NCI-H526 (cell line): Measurements from ENCODE around the gene ZNF273.
A peak's percentile ranks its signal among the peaks of the same experiment; 100 is the strongest.

Experiments
- DNase-seq, 2 experiments: peaks; one replicate each; lab custom pipeline; 2025; lab: John Stamatoyannopoulos, UW

Gene ZNF273

DNA sequence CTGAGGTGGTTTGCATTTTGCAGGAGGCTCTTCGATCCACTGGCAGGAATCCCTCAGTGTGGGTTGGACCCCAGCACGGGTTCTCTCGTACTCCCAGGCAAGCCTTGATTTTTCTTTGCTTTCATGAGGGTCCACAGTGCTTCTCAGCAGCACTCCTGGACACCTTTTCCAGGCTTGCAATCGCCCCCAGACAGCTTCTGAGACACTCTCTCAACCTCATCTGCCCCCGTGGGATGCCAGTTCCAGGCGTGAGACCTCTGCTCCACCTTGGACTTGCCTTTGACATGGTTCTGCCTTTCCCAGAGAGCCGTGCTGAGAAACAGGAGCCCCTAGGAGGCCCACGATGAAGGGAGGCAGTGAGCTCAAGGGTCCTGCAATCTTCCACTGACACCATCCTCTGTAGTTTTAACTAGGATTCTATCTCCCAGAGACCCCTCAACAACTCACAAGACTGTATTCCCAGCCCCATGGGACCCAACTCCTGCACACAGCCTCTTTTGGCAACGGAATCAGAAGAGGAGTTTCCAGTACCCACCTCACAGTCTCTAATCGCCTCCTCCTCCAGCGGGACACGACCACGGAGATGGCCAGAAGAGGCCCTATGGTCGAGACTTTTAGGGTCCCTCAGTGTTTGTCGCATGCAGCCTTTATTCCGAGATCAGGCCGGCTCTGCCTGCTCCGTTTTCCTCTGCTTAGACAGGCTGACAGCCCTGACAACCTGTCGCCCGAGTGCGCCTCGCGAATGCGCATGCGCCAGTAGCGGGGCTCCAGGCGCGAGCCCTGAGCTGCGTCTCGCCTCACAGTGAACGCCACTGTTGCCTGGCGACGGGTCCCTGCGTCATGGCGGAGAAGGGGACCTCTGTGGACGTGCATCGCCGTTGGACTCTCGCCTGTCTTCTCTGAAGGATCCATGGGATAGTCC, 26.0 kb upstream of the ZNF273 start:
- peak in 1 of 2 experiments; percentile 30 for DNase-seq

GRCh38 chr7:64877714-64878610, 25.1 kb upstream of the ZNF273 start:
- DNase-seq, result no peak

DNA sequence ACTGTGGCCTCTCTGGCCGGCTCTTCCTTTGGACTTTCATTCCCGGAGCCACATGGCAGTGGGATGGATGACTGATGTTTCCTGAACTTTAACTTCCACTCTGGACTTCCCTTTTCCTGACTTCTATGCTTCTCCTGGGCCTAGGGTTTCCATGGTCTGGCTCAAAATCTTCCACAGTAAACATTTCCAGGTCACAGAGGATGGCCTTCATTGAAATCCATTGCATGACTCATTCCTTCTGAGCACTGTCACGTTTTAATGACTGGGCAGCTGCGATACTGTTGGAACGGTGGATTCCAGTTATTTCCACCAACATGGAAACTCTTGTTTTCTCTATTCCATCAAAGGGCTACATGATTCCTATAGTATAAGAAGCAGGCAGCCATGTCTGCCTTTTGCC, 24.4 kb upstream of the ZNF273 start:
- no peak for DNase-seq

DNA sequence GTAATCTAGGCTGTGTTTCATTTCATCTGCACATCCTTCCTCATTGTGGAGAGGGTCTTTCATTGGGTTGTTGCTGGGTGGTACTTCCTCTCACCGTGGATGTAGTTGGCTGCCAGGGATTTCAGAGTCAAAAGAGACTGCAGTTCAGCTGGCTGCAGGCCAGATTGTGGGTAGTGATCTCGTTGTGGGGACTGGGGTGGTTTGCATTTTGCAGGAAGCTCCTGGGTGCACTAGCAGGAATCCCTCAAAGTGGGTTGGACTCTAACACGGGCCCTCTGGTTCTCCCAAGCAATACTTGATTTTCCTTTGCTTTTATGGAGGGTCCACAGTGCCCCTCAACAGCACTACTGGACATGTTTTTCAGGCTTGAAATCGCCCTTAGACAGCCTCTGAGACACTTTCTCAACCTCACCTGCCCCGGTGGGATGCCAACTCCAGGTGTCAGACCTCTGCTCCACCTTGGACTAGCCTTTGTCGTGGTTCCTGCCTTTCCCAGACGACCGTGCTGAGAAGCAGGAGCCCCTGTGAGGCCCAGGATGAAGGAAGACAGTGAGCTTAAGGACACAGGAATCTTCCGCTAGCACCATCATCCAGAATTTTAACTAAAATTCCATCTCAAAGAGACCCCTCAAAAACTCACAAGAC, 23.9 kb upstream of the ZNF273 start:
- no peak for DNase-seq

DNA sequence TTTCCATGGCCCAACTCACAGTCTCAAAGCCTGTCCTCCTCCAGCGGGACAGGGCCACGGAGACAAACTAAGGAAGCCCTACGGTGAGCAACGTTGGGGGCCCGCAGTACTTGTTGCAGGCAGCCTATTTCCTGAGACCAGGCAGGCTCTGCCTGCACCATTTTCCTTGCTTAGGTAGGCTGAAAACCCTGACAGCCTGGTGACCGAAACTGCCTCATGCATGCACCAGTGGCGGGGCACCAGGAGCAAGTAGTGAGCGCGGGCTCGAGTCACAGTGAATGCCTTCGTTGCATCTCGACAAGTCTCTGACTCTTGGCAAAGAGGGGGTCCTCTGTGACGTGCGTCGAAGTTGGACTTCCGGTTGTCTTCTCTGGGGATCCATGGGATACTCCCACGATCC, 23.3 kb upstream of the ZNF273 start:
- DNase-seq, result no peak

DNA sequence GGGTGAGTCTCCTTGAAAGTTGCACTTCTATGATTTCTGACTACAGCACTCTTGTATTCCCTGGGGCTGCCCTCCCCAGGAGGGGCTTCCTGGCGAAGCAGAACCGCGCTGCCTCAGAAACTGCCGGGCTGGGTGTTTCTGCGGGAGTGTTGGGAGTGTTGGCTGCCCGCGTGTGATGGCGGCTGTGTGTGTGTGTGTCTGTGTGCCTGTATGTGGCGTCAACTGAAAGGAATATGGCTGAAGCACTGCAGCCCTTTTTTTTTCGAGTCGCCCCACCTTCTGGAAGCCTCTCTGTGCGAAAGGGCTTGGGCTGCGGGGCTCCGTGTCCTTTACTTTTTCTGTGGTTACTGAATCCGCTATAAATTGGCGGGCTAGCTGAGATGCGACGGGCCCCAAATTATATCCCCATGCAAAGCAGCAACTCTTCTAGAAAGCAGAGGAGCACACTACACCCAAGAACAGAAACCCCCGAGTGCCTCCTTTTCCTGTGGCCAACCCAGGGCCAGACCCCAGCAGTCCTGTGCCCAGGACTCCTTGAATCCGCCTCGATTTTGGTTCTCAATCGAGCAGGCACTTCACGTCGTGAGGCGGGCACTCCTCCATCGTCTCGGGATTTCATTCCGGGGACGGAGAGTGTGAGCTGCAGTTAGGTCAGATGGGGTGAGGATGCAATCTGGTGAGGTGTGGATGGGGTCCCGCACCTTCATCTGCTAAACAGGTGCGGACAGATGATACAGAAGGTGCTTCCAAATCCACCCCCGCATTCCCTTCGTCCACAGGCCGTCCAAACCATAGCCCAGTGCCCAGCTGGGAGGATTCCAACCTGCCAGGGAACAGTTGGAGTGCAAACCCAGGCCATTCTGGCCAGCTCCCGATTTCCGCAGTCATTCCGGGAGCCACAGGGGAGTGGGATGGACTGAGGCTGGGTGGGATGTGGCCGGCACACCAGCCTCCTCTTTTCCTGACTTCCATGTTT, 22.5 kb upstream of the ZNF273 start:
- no peak for DNase-seq

- no peak for DNase-seq
These were observed 21.4 kb upstream of the ZNF273 start for GRCh38 chr7:64881461-64882287.

DNA sequence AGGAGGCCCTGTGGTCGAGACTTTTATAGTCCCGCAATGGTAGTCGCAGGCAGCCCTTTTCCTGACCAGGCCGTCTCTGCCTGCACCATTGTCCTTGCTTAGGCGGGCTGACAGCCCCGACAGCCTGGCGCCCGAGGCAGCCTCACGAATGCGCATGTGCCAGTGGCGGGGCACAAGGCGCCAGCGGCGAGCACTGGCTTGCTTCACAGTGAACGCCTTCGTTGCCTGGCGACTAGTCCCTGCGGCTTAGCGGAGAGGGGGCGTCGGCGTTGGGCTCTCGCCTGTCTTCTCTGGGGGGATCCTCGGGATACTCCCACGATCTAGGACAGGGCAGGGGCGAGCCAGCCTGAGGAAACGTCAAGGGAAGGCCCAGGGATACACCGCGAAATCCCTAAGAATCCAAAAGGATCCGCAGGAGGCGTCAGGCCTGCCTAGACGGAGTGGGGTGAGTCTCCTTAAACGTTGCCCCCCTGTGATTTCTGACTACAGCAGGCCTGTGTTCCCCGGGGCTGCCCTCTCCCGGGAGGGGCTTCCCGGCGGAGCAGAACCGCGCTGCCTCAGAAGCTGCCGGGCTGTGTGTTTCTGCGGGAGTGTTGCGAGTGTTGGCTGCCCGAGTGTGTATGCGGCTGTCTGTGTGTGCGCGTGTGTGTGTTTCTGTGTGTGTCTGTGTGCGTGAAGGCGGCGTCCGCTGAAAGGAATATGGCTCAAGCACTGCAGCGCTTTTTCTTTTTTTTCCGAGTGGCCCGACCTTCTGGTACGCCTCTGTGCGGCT, 20.5 kb upstream of the ZNF273 start:
- DNase-seq, result peak; percentile 31 to 82

DNA sequence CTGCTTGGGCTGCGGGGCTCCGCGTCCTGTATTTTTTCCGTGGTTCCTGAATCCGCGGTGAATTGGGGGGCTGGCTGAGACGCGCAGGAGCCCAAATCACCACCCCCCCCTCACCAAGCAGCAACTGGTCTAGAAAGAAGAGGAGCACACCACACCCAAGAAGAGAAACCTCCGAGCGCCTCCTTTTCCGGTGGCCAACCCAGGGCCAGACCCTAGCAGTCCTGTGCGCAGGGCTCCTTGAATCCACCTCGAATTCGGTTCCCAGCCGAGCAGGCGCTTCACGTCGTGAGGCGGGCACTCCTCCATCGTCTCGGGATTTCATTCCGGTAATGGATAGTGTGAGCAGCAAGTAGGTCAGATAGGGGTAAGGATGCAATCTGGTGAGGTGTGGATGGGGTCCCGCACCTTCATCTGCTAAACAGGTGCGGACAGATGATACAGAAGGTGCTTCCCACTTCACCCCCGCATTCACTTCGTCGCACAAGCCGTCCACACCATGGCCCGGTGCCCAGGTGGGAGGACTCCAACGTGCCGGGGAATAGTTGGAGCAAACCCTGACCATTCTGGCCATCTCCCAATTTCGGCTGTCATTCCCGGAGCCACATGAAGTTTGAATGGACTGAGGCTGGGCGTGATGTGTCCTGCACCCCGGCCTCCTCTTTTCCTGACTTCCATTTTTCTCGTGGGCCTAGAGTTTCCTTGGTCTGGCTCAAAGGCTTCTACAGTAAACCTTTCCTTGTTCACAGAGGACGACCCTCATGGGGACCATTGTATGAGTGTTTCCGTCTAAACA, 19.8 kb upstream of the ZNF273 start:
- DNase-seq, result peak in 1 of 2 experiments; percentile 26

- DNase-seq, result no peak
These were observed 18.8 kb upstream of the ZNF273 start for GRCh38 chr7:64884085-64884912.

DNA sequence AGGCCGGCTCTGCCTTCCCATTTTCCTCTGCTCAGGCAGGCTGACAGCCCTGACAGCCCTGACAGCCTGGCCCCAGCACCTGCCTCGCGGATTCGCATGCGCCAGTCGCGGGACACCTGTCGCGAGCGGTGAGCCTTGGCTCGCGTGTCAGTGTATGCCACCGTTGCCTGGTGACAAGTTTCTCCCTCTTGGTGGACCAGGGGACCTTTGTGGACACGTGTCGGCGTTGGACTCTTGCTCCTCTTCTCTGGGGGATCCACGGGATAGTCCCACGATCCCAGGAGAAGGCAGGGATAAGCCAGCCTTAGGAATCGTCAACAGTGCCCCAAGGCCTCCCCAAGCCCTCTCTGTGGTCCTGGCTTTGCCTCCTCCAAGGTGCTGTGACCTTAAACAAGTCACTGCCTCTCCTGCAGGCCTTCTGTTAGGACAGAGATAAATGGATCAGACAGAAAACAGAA, 18.1 kb upstream of the ZNF273 start:
- no peak for DNase-seq

DNA sequence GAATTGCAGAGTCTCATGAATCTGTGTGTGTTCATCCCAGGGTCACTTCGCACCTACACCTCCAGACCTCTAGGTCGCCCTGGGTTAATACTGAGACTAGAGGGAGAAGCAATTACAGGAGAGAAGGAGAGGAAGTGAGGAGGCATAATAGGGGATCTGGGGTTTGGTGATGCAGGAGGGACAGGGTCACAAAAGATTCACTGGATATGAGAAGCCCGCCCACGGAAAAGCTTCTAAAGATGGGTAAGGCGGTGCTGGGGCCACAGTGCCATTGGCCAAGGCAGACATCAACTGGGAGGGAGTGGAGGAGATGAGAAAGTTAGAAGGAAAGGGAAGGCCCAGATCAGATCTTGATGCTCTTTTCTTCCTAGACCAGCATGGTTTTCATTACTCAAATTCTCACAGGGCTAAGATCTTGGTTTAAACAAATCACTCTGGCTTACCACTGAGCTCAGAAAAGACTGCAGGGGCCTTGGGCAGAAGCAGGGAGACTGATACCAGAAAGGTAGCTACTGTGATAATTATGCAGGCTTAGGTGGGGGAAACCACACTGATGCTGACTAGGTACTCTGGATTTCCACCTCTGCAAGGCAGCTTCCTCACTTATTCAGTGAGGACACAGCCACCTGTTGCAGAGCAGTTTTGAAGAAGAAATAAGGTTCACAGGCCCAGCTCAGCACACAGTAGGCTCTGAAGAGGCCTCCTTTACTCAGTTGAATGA, 17.4 kb upstream of the ZNF273 start:
- DNase-seq, result no peak

DNA sequence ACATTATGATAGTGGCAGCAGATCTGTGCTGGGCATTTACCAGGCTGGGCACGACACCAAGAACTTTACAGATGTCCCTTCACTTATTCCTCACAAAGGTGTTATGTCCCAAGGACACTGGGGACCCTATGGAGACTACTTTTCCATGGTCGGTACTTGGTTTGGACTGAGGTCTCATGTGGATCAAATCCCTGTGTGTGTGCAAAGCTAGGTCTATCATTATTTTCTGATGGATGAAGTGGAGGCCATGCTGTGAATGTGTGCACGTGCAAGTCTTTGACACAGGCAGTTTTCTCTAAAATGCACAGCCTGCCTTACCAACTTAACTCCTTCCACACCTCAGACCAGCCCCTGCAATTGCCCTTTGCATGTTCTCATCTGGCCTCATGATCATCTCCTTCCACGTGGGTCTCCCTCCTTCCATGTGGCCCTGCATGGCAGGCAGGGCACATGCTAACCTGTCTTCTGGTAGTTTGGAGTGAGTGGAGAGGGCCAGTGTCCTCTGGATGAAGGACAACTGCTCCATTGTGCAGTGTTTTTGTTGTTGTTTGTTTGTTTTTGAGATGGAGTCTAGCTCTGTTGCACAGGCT, 16.0 kb upstream of the ZNF273 start:
- DNase-seq, result no peak

- DNase-seq, result no peak
These were observed 15.1 kb upstream of the ZNF273 start for GRCh38 chr7:64887756-64888508.

DNA sequence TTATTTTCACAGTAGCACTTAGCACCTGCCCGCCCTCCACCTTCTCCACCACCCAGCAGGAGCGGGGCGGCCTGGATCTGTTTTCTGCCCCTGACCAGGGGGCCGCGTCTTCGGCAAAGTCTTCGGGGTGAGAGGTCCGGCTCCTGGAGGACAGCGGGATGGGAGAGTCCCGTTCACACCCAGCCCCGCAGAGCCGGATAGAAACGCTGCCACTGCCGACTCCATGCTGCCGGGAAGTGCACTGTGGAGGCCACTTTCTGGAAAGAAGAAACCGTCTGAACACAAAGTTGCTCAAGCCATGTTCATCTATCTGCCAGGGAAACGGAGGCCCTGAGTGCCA, 14.5 kb upstream of the ZNF273 start:
- no peak for DNase-seq
